T-helper 22 cell (primary cell): ENCODE measurements around the gene MMP14.
A peak's percentile ranks its signal among the peaks of the same experiment; 100 is the strongest.

Source experiments
- DNase-seq: peaks from one replicate; pipeline ENCODE4 v3.0.0-alpha.2; 2020; ENCODE audit warnings: low read depth

MMP14 gene

GRCh38 chr14:22884738-22885523 is 48.5 kb downstream of the MMP14 start:
- no peak for DNase-seq

- no peak for DNase-seq
Measured at GRCh38 chr14:22885975-22886374, 49.6 kb downstream of the MMP14 start.

GRCh38 chr14:22886500-22887259 is 50.3 kb downstream of the MMP14 start:
- DNase-seq: peak; percentile 72

- peak; percentile 55 for DNase-seq
Measured at GRCh38 chr14:22887260-22887989, 51.0 kb downstream of the MMP14 start.

- no peak for DNase-seq
Measured at GRCh38 chr14:22887990-22888378, 51.6 kb downstream of the MMP14 start.

- DNase-seq: peak; percentile 11
Measured at GRCh38 chr14:22888662-22889061, 52.3 kb downstream of the MMP14 start.

GRCh38 chr14:22890416-22890815 is 54.0 kb downstream of the MMP14 start:
- no peak for DNase-seq

- no peak for DNase-seq
Measured at GRCh38 chr14:22892488-22892887, 56.1 kb downstream of the MMP14 start.

GRCh38 chr14:22893706-22894105 is 57.3 kb downstream of the MMP14 start:
- no peak for DNase-seq

GRCh38 chr14:22895402-22895801 is 59.0 kb downstream of the MMP14 start:
- DNase-seq: no peak

GRCh38 chr14:22896356-22896755 is 60.0 kb downstream of the MMP14 start:
- no peak for DNase-seq

- no peak for DNase-seq
Measured at GRCh38 chr14:22896760-22897159, 60.4 kb downstream of the MMP14 start.

- no peak for DNase-seq
Measured at GRCh38 chr14:22897357-22897756, 61.0 kb downstream of the MMP14 start.
